NCI-H2029 treated with DMSO at 0.1 percent for 48 hours (cell line): ENCODE results near the gene CCDC83.
"Not testable (repeated sequence)": the region's sequence is repeated elsewhere in the genome, so short reads cannot be mapped to it uniquely, and the experiment has no call there.

Experiments
- DNase-seq: peaks from one replicate; lab custom pipeline; 2025; lab: John Stamatoyannopoulos, UW

Gene CCDC83

GRCh38 chr11:85889108-85889507 is 33.9 kb downstream of the CCDC83 start:
- no peak for DNase-seq

- no peak for DNase-seq
These were observed 34.7 kb downstream of the CCDC83 start for GRCh38 chr11:85889676-85890579.

DNA sequence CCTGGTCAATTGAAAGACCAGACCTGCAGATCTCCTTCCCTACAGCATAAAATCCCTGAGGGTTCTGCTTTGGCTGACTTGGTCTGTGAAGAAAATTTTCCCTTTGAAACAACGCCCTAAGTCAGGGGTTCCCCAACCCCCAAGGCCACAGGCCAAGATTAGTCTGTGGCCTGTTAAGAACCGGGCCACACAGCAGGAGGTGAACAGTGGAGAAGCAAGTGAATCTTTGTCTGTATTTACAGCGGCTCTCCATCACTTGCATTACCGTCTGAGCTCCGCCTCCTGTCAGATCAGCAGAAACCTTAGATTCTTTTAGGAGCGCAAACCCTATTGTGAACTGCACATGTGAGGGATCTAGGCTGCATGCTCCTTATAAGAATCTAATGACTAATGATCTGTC is 38.2 kb downstream of the CCDC83 start:
- no peak for DNase-seq

- no peak for DNase-seq
These were observed 41.7 kb downstream of the CCDC83 start for GRCh38 chr11:85896876-85897275.

- DNase-seq: no peak
These were observed 43.3 kb downstream of the CCDC83 start for GRCh38 chr11:85898456-85898855.

DNA sequence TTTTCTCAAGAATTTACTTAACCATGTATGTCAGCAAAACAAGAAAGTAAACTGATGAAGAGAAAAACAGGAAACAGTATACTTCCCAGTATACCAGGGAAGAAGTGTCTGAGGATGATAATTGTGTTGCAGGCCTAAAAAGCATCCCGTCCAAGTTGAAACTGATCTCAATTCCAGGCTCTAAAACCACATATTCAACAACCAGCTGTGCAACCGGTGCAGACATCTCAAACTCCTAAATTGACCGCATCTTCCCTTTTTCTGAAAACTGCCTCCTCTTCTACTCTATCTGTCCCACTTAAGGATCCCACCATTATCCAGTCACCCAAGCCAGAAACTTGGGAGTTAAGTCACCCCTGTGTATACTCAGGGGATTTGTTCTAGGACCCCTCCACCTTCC is 47.2 kb downstream of the CCDC83 start:
- DNase-seq: no peak

DNA sequence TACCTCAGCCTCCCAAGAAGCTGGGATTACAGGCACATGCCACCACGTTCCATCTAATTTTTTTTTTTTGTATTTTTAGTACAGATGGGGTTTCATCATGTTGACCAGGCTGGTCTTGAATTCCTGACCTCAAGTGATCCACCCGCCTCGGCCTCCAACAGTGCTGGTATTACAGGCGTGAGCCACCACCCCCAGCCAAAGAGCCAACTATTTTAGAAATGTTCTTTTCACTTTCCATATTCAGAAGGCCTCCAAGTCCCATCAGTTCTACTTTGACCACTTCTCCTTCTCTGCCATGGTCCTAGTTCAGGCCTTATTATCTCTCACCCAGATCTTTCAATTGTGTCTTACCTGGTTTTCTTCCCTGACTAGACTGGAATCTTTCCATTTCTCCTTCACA is 48.2 kb downstream of the CCDC83 start:
- DNase-seq: no peak

GRCh38 chr11:85903811-85904210 is 48.6 kb downstream of the CCDC83 start:
- no peak for DNase-seq

- DNase-seq: no peak
These were observed 57.2 kb downstream of the CCDC83 start for GRCh38 chr11:85912414-85912813.

DNA sequence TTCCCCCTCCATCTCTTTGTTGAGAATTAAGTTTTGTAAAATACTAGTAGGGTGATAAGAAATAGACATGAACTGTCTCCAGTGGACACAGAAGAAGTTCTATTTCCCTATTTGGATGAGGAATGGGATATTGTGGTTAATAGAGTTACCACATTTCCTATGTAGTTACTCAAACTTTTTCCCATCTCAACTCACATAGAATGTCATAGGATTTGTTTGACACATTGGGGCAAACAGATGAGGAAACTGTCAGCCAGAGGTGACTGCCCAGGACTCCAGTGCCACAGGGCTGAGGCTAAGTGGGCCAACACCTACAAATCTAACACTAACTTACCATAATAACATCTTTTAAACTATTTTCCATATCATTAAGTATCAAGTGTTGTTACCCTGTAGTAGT is 58.3 kb downstream of the CCDC83 start:
- no peak for DNase-seq

- no peak for DNase-seq
These were observed 59.2 kb downstream of the CCDC83 start for GRCh38 chr11:85914425-85914824.

DNA sequence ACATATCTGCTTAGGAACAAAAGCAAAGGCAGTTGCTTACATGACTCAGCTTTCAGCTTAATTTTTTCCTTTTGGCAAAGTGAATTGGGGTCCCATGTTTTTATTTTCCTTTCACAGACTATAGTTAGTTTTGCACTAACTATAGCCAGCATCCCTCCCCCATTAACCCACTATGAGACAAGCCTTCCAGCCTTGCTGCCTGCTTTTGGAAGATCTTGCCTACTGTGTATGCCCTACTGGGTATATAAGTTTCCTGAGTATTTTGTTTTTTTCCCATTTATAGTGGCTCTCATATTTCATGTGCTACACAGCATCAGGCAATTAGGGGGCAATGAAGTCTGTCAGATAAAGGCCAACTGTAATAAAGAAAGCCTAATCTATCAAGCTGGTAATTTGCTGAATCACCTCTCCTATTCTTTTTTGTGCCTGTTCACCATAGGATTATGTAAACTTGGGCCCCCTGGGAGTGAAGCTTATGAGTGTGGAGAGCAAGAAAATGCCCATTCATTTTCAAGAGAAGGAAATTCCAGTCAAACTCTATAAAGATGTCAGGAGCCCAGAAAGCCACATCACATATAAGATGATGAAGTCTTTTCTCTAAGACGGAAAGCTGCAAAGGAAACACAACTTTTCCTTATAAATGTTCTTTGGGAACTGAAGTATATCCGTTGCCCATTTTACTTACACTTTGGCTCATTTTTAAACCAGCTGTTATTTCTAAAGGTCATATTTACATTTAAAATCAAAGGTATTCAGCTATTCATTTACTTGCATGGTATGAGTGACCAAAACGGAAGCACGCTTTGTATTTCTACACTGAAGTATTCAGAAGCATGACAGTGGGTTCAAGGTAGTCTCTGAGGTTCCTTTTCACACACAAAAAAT is 64.0 kb downstream of the CCDC83 start:
- no peak for DNase-seq

- DNase-seq: no peak
These were observed 67.2 kb downstream of the CCDC83 start for GRCh38 chr11:85922367-85922766.

DNA sequence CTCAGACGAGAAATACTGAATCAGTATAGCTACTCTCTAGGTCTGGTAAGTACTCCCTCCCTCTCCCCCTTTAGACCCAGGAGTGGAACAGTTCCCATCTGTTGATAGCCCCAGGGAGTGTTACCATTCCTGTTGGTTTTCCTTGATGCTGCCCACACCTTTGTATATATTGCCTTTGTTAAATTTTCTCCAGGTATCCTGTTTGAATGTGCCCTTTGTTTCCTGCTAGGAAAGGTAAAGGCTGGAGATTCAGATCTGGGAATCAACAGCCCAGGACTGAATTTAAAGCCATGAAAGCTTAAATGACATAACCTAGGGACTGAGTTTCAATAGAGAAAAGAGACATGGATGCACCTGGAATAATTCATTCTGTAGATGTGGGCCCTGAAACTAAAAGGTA is 68.3 kb downstream of the CCDC83 start:
- DNase-seq: no peak

DNA sequence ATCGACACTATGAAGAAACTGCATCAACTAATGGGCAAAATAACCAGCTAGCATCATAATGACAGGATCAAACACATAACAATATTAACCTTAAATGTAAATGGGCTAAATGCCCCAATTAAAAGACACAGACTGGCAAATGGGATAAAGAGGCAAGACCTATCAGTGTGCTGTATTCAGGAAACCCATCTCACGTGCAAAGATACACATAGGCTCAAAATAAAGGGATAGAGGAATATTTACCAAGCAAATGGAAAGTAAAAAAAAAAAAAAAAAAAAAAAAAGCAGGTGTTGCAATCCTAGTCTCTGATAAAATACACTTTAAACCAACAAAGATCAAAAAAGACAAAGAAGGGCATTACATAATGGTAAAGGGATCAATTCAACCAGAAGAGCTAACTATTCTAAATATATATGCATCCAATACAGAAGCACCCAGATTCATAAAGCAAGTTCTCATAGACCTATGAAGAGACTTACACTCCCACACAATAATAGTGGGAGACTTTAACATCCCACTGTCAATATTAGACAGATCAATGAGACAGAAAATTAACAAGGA is 71.6 kb downstream of the CCDC83 start:
- not testable (repeated sequence) for DNase-seq

- DNase-seq: peak; percentile 54
These were observed 75.7 kb downstream of the CCDC83 start for GRCh38 chr11:85930879-85931366.

GRCh38 chr11:85934596-85935169 is 79.5 kb downstream of the CCDC83 start:
- DNase-seq: no peak

DNA sequence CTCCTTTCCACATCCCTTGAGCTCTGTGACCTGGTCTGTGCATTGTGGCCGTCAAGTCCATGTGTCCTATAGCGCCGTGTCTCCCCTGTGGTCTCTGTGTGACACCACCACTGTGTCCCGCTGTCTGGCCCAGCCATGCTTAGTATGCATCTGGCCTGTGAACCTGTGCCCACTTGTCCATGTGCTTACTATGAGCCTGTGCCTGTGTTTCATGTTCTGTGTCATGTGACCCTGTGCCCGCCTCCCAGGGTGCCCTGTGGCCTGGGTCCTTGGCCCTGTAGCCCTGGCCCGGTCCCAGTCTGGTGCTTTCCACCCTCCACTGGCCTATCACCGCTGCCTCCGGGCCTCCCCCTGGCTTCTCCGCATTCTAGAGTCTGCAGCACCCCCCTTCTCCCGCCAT is 80.6 kb downstream of the CCDC83 start:
- DNase-seq: no peak

DNA sequence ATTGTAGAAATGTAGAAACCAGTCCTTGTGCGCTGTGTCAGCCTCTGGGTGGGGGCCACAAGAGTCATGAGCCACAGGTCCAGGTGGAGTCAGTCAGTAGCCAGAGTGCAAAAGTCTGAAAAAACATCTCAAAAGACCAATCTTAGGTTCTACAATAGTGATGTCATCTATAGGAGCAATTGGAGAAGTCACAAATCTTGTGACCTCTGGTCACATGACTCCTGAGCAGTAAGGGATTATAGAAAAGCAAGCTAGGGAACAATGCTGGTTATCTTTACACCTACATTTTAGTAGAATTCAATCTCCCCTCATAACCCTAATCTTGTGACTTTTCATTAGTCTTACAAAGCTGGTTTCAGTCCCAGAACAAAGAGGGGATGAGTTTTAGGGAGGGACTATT is 82.7 kb downstream of the CCDC83 start:
- DNase-seq: no peak

DNA sequence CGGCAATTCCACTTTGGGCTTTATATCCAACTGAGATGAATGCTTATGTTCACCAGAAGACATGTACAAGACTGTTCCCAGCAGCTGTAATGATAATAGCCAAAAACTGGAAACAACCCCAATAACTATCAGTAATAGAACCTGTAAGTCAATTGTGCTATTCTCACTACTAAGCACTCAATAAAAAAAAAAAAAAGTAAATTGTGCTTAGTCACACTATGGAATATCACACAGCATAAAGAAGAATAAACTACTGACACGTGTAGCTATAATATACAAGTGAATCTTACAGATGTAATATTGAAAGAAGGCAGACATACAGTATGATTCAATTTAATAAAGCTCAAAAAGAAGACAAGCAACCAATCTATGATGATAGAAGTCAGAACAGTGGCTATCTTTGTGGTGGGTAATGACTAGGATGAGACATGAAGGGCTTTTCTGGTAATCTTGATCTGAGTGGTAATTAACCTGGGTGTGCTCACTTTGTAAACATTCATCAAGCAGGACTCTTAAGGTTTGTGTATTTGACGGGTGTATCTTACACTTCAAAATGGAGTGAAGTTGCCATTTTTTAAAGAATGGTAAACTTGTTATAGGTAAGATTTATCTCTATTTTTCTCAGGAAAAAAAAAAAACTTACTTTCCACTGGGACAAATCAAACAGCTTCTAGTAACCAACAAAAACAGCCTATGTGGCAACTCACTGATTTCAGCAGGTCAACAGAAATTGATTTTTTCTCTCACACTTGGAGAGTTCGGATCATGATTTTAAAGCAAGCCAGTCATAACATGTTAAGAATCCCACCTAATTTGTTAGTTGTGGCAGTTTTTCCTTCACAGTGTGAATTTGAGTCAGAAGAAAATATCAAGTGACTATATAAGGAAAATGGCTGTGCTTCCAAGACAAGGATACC is 84.2 kb downstream of the CCDC83 start:
- peak; percentile 47 for DNase-seq

DNA sequence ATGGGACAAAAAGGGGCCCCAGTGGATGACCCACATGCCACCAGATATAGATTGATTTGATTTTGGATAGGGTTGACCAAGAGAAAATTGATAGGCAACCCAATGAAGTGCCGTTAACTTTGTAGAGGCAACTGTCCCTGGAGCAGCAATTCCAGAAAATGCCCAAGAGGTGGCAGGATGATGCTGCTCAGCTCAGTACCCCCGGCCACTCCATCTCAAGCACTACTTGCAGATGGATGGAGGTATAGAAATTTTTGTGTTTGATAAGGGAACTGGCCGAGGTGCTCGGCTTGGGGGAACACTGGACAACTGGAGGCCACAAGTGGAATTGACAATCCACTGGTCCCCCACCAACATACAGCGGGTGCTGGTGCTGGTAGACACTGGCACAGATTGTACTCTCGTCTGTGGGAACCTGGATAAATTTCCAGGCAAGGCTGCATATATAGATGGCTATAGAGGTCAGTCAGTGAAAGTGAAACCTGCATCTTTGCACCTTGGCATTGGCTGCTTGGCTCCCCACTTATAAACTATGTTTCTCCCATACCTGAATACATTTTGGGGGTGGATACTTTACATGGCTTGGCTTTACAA is 86.3 kb downstream of the CCDC83 start:
- no peak for DNase-seq
